Thoracic aorta endothelial cell (primary cell): ENCODE results near the gene CCHCR1. TPM values are rescaled to one million over a fixed set of nuclear protein-coding genes. Genes with fewer than 3 reads are reported as not detected.

Source experiments
- small RNA-seq: library from RNA; depleted of rRNA; stranded (forward); fragments of <200 nt; gene quantifications from one replicate; pipeline ENCODE3, GENCODE V24; 2012
- total RNA-seq: library from RNA; depleted of rRNA; stranded (reverse); fragments of >200 nt; gene quantifications from 2 replicates; pipeline ENCODE4 v1.2.3, GENCODE V29; 2012

CCHCR1 gene
- total RNA-seq: 14.6 and 14.9 TPM in 2 replicates

GRCh38 chr6:31157513-31158139, at the start of gene CCHCR1:
TSS of gene CCHCR1 (minus strand) at chr6:31157802. CDS start at chr6:31157600, 202 bp downstream.

GRCh38 chr6:31170600-31170881, 12.9 kb upstream of the CCHCR1 start, which contains the start of gene POU5F1:
TSS of gene POU5F1 (minus strand) at chr6:31170682. CDS start at chr6:31170620, 62 bp downstream.

GRCh38 chr6:31158140-31158862, 699 bp upstream of the CCHCR1 start, which contains the start of gene TCF19:
TSS of gene TCF19 (plus strand) at chr6:31158589. CDS start at chr6:31159470, 881 bp downstream.

GRCh38 chr6:31138982-31139381, 18.6 kb downstream of the CCHCR1 start, which contains the start of gene PSORS1C2:
TSS of gene PSORS1C2 (minus strand) at chr6:31139066. CDS start at chr6:31139026, 40 bp downstream.

GRCh38 chr6:31120151-31120915, 37.3 kb downstream of the CCHCR1 start, which contains the start of gene CDSN:
TSS of gene CDSN (minus strand) at chr6:31120446. CDS start at chr6:31120419, 27 bp downstream.

GRCh38 chr6:31114541-31114878, 43.1 kb downstream of the CCHCR1 start, which contains the start of gene PSORS1C1:
TSS of gene PSORS1C1 (plus strand) at chr6:31114800. CDS start at chr6:31129633, 14,833 bp downstream.

GRCh38 chr6:31112478-31112877, 45.1 kb downstream of the CCHCR1 start, which contains the start of gene C6orf15:
TSS of gene C6orf15 (minus strand) at chr6:31112575. CDS start at chr6:31112555, 20 bp downstream.

Small RNA genes lying within 50 kb of the gene (small RNA-seq; reads per million reads assigned to genes)
- not detected for gene POLR2LP1

Other genes with a start within 250 kb of the CCHCR1 start
- gene GTF2H4, start 249.6 kb downstream of the CCHCR1 start, total RNA-seq: 12.8 and 21.8 TPM in 2 replicates
- gene VARS2, start 243.6 kb downstream of the CCHCR1 start, total RNA-seq: 16.0 and 20.2 TPM in 2 replicates
- gene SFTA2, start 225.6 kb downstream of the CCHCR1 start, total RNA-seq: not detected in 2 replicates
- gene MUCL3, start 216.8 kb downstream of the CCHCR1 start, total RNA-seq: not detected in 2 replicates
- not detected in 2 replicates for gene MUC21, start 174.1 kb downstream of the CCHCR1 start, total RNA-seq
- not detected in 2 replicates for gene MUC22, start 147.3 kb downstream of the CCHCR1 start, total RNA-seq
- gene C6orf15, start 45.2 kb downstream of the CCHCR1 start, total RNA-seq: not detected in 2 replicates
- gene PSORS1C1, start 43.0 kb downstream of the CCHCR1 start, total RNA-seq: 2.0 and 4.2 TPM in 2 replicates
- not detected in 2 replicates for gene CDSN, start 37.4 kb downstream of the CCHCR1 start, total RNA-seq
- not detected in 2 replicates for gene PSORS1C2, start 18.7 kb downstream of the CCHCR1 start, total RNA-seq
- 24.2 and 30.3 TPM in 2 replicates for gene TCF19, start 787 bp upstream of the CCHCR1 start, total RNA-seq
- 0.27 TPM in 1 of 2 replicates, not detected in the other for gene POU5F1, start 12.9 kb upstream of the CCHCR1 start, total RNA-seq
- gene HLA-C, start 114.3 kb upstream of the CCHCR1 start, total RNA-seq: 65.5 and 197 TPM in 2 replicates
- 86.9 and 125 TPM in 2 replicates for gene HLA-B, start 199.4 kb upstream of the CCHCR1 start, total RNA-seq
- gene MICA, start 245.8 kb upstream of the CCHCR1 start, total RNA-seq: 31.8 and 44.9 TPM in 2 replicates